ENCODE data around the gene LGALS7.
"Not testable (repeated sequence)": the region's sequence is repeated elsewhere in the genome, so short reads cannot be mapped to it uniquely, and the experiment has no call there.

Gene LGALS7

GRCh38 chr19:38799104-38799503, 25.8 kb upstream of the LGALS7 start:
- DNase-seq (ENCODE audit: low read depth): no peak

- not testable (repeated sequence) for DNase-seq (ENCODE audit: low read depth)
These were observed 24.5 kb upstream of the LGALS7 start for GRCh38 chr19:38797781-38798180.

- no peak for DNase-seq (ENCODE audit: low read depth)
These were observed 22.8 kb upstream of the LGALS7 start for GRCh38 chr19:38796154-38796553.

- no peak for DNase-seq (ENCODE audit: low read depth)
These were observed 22.2 kb upstream of the LGALS7 start for GRCh38 chr19:38795549-38795948.

- DNase-seq (ENCODE audit: low read depth): no peak
These were observed 20.4 kb upstream of the LGALS7 start for GRCh38 chr19:38793671-38794070.

- DNase-seq (ENCODE audit: low read depth): no peak
These were observed 19.9 kb upstream of the LGALS7 start for GRCh38 chr19:38793177-38793576.

- DNase-seq (ENCODE audit: low read depth): no peak
These were observed 19.2 kb upstream of the LGALS7 start for GRCh38 chr19:38792250-38793111.

GRCh38 chr19:38791451-38792064, 18.2 kb upstream of the LGALS7 start:
- not testable (repeated sequence) for DNase-seq (ENCODE audit: low read depth)

GRCh38 chr19:38790507-38791403, 17.4 kb upstream of the LGALS7 start:
- DNase-seq (ENCODE audit: low read depth): not testable (repeated sequence)

- no peak for DNase-seq (ENCODE audit: low read depth)
These were observed 15.3 kb upstream of the LGALS7 start, which contains the start of gene LGALS7B for GRCh38 chr19:38788478-38789243. Gene LGALS7B, plus strand, starts transcription at chr19:38789200. Its CDS starts 27 bp downstream, at chr19:38789227.

- no peak for DNase-seq (ENCODE audit: low read depth)
These were observed 13.4 kb upstream of the LGALS7 start for GRCh38 chr19:38786572-38787265.

GRCh38 chr19:38786061-38786460, 12.7 kb upstream of the LGALS7 start:
- DNase-seq (ENCODE audit: low read depth): not testable (repeated sequence)

GRCh38 chr19:38785187-38785699, 11.9 kb upstream of the LGALS7 start:
- no peak for DNase-seq (ENCODE audit: low read depth)

GRCh38 chr19:38784224-38784623, 10.9 kb upstream of the LGALS7 start:
- no peak for DNase-seq (ENCODE audit: low read depth)

GRCh38 chr19:38782212-38782611, 8.9 kb upstream of the LGALS7 start:
- not testable (repeated sequence) for DNase-seq (ENCODE audit: low read depth)

- no peak for DNase-seq (ENCODE audit: low read depth)
These were observed 7.7 kb upstream of the LGALS7 start for GRCh38 chr19:38781058-38781457.

GRCh38 chr19:38780443-38780842, 7.1 kb upstream of the LGALS7 start:
- no peak for DNase-seq (ENCODE audit: low read depth)

GRCh38 chr19:38778733-38779132, 5.4 kb upstream of the LGALS7 start:
- no peak for DNase-seq (ENCODE audit: low read depth)

- no peak for DNase-seq (ENCODE audit: low read depth)
These were observed 1.0 kb upstream of the LGALS7 start for GRCh38 chr19:38774181-38774950.

- DNase-seq (ENCODE audit: low read depth): not testable (repeated sequence)
These were observed 1.7 kb downstream of the LGALS7 start for GRCh38 chr19:38771569-38771968.

Data from T-helper 22 cell (primary cell).